Lower leg skin (tissue), 4 donors: Measurements from ENCODE around the gene ROBO1. TPM values are rescaled to one million over a fixed set of nuclear protein-coding genes. Genes with fewer than 3 reads are reported as not detected.

Source experiments
- DNase-seq, 2 donors: peaks; one replicate each; pipeline ENCODE4 v3.0.0-alpha.2; 2019; ENCODE audit warnings: low spot score in 2 of 2
- H3K4me3 ChIP-seq: fragments of 200-600 bp; sonication (generic); 2 replicates; pipeline ENCODE4 v1.5.1; 2017; ENCODE audit warnings: mild to moderate bottlenecking, low read depth; ENCODE audit not compliant: poor library complexity, severe bottlenecking
- POLR2A ChIP-seq, 2 donors: fragments of 450-650 bp; IDR thresholded peaks; one replicate each; pipeline ENCODE4 v1.6.1; 2016 to 2017; ENCODE audit warnings: antibody characterized with exemption in 2 of 2, mild to moderate bottlenecking in 1 of 2, moderate library complexity in 1 of 2
- WGBS, 2 donors: methylation state at CpG; one replicate each; pipeline ENCODE4 v1.1.5; 2018; 5-methylcytosine and 5-hydroxymethylcytosine counted together
- intact Hi-C: fragments of 100-400 bp; cut with DNase I; formaldehyde crosslinking; loops from one replicate; pipeline ENCODE4 v1.15.0; 2023; ENCODE audit warnings: low total_unique reads
- total RNA-seq, 4 donors: library from RNA; depleted of rRNA; stranded (reverse); fragments of >200 nt; gene quantifications; one replicate each; pipeline ENCODE4 v1.1.0, GENCODE V29; 2016
- TF ChIP-seq, protein P1 (sequence below), 3 donors: fragments of 450-650 bp; IDR thresholded peaks; one replicate each; pipeline ENCODE4 v1.5.1; 2016; ENCODE audit warnings: antibody characterized with exemption in 3 of 3, mild to moderate bottlenecking in 3 of 3, moderate library complexity in 2 of 3

The ROBO1 gene
- total RNA-seq, 4 donors from 2014 or later, result 26.3 to 60.0 (median 51.0) TPM

DNA sequence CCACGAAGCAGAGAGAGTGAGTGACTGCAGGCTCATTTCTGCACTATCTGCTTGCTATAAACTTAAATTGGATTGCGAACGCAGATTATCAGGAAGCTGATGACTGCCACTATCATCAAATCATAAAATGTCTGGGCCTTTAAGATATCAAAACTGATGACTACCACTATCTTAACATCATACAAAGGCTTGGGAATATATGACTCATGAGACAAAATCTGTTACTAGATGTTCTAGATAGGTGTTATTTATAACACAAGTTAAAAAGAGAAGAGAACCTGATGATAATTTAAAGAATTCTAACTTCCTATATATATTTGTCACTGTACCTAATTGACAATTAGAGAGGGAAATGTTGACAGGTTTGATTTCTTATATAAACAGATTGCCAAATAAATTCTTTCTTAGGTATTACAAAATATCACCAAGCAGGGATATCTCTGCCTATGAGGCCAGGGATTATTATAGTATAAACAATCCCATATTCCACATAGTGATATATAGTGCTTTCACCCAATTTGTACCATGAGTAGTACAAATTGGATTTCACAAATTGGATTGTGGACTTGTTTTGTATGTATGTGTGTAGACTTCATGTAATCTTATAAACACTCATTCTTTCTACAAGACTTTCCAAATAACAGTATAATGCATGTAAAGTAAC is 1157.2 kb downstream of the ROBO1 start:
- no peak for TF ChIP-seq POLR2A (IDR thresholded peaks at IDR 0.05)
- TF ChIP-seq, protein P1, sequence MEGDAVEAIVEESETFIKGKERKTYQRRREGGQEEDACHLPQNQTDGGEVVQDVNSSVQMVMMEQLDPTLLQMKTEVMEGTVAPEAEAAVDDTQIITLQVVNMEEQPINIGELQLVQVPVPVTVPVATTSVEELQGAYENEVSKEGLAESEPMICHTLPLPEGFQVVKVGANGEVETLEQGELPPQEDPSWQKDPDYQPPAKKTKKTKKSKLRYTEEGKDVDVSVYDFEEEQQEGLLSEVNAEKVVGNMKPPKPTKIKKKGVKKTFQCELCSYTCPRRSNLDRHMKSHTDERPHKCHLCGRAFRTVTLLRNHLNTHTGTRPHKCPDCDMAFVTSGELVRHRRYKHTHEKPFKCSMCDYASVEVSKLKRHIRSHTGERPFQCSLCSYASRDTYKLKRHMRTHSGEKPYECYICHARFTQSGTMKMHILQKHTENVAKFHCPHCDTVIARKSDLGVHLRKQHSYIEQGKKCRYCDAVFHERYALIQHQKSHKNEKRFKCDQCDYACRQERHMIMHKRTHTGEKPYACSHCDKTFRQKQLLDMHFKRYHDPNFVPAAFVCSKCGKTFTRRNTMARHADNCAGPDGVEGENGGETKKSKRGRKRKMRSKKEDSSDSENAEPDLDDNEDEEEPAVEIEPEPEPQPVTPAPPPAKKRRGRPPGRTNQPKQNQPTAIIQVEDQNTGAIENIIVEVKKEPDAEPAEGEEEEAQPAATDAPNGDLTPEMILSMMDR (IDR thresholded peaks at IDR 0.05), result no peak
- DNase-seq, result no peak
- intact Hi-C loops, result no loop called here
- no peak overlapping the region for H3K4me3 ChIP-seq
- 34 to 43% methylated on average over 3 of the region's 3 CpGs for WGBS, 2 donors

DNA sequence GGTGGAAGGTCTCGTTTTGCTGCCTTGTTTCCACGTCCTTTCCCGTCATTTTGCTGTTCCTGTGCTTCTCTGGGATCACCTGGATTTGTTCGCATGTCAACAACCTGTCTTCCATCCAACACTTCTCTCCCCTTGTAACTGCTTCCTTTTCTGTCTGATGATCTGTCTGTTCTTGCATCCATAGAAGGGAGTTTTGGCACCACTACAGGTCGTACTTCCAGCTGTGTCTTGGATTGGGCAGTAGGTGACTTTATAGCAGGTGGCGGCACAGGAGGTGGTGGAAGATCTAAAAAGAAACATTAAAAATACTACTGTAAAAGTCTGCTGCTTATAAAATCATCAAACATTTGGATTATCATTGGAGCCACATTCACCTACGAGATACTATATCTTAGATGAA is 1161.0 kb downstream of the ROBO1 start:
- 96 to 98% methylated on average over 7 of the region's 7 CpGs for WGBS, 2 donors
- TF ChIP-seq, protein P1 (IDR thresholded peaks at IDR 0.05), result no peak
- TF ChIP-seq POLR2A (IDR thresholded peaks at IDR 0.05), result no peak
- intact Hi-C loops, result no loop called here
- no peak overlapping the region for H3K4me3 ChIP-seq
- no peak for DNase-seq

DNA sequence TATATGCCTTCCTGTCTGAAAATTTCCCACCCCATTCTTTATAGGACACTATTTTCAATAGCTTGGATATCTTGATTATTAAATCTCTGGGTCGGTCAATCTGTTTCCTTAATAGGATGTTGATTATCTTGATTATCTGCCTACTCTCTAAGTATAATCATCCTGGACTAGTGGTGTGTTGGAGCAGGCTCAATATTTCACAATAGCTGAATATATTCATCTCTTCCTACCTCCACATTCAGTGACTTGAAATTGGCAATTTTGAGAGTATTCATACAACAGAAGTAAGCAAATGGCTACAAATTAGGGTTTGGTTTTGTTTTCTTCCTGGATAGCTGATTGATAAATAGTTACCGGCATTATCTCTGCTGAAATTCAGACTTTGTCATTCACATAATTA is 1162.6 kb downstream of the ROBO1 start:
- intact Hi-C loops, result no loop called here
- no peak for TF ChIP-seq POLR2A (IDR thresholded peaks at IDR 0.05)
- TF ChIP-seq, protein P1 (IDR thresholded peaks at IDR 0.05), result no peak
- no peak overlapping the region for H3K4me3 ChIP-seq
- no peak for DNase-seq
- WGBS, 2 donors, result 77 to 84% methylated on average over 2 of the region's 2 CpGs

DNA sequence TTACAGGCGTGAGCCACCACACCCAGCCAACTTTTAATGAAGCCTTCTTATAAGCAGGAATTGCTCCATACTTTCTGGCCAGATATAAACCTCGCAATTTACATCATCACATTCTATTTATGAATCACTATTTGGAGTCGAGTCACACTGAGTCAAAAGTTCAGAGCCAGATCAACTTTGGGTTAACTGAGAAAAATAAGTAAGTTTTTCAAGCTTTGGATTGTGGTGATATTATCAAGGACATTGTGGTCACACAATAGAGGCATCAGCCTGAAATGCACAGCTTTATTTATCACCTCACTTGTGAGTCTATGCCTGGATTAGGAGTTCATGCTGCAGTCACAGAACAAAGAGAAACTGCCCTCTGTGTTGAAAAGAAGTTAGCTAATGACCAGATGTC is 1163.5 kb downstream of the ROBO1 start:
- H3K4me3 ChIP-seq, result no peak overlapping the region
- WGBS, 2 donors, result 69 to 70% methylated on average over 3 of the region's 3 CpGs
- TF ChIP-seq, protein P1 (IDR thresholded peaks at IDR 0.05), result no peak
- TF ChIP-seq POLR2A (IDR thresholded peaks at IDR 0.05), result no peak
- no peak for DNase-seq
- intact Hi-C loops, result no loop called here

DNA sequence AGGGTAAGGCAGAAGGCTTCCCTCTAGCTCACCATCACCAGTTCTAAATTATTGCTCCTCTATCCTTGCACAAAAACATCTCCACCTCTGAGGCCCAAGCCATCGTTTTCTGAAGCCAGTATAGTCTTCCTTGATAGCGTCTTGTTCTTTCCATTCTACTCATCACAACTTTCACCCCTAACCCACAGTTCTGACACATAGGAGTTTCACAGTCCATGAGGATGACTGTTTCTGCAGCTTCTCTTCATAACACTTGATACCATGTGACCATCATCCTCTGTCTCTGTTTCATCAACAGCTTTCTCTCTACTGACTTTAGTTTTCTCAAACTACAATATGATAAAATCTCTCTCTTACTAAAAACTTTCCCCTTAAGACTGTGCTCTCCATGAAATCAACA is 1166.5 kb downstream of the ROBO1 start:
- H3K4me3 ChIP-seq, result no peak overlapping the region
- no peak for TF ChIP-seq POLR2A (IDR thresholded peaks at IDR 0.05)
- TF ChIP-seq, protein P1 (IDR thresholded peaks at IDR 0.05), result no peak
- no peak for DNase-seq
- intact Hi-C loops, result no loop called here
- WGBS, 2 donors, result 88 to 98% methylated on average over 2 of the region's 2 CpGs

DNA sequence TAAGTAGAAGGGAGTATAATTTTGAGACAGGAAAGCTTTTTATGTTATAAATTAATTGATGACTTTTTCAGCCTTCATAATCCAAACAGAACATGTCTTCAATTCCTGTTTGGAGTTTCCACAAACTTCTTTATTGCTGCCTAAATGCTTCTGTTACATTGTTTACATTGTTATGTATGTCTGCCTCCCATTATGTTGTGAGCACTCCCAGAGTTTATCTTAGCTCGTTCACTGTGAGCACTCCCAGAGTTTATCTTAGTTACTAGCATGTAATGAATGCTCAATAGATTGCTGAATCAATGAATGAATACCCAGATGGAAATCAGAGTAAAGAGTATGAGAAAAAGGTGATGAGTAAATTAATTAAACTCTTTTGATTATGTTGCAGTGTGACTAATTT is 1178.0 kb downstream of the ROBO1 start:
- intact Hi-C loops, result no loop called here

More for the DNA sequence above, 1178.0 kb downstream of the ROBO1 start:
- H3K4me3 ChIP-seq, result no peak overlapping the region
- DNase-seq, result no peak
- 7 to 15% methylated on average over 1 of the region's 1 CpG for WGBS, 2 donors
- no peak for TF ChIP-seq POLR2A (IDR thresholded peaks at IDR 0.05)
- TF ChIP-seq, protein P1 (IDR thresholded peaks at IDR 0.05), result no peak
